OCI-LY7 (cell line): ENCODE results near the gene RBFOX1. TPM values are rescaled to one million over a fixed set of nuclear protein-coding genes. Genes with fewer than 3 reads are reported as not detected.

Experiments
- BruUV-seq: library from RNA; stranded (reverse); fragments of 400-500 nt; replicated peaks from 2 replicates; lab custom pipeline; 2021; lab: Mats Ljungman, UMichigan
- CTCF ChIA-PET: fragments of 300-600 bp; sonication (Branson Sonifier 250); formaldehyde crosslinking; loops from one replicate; lab custom pipeline; 2022; ENCODE audit warnings: antibody characterized with exemption; ENCODE audit not compliant: unreplicated experiment; lab: Charles Lee
- POLR2A ChIA-PET: fragments of 300-600 bp; sonication (Branson Sonifier 250); formaldehyde crosslinking; loops from one replicate; lab custom pipeline; 2022; ENCODE audit warnings: antibody characterized with exemption; lab: Charles Lee
- DNase-seq: peaks from one replicate; pipeline ENCODE4 v3.0.0-alpha.2; 2015; ENCODE audit warnings: low spot score
- H2AFZ ChIP-seq: fragments of 200-600 bp; sonication (generic), shearing (Covaris generic); 2 replicates; pipeline ENCODE4 v1.6.1; 2014; ENCODE audit warnings: mild to moderate bottlenecking, antibody characterized with exemption, low read length, moderate library complexity
- H3K27ac ChIP-seq: fragments of 200-600 bp; sonication (generic); 2 replicates; pipeline ENCODE4 v1.5.1; 2014; ENCODE audit warnings: mixed run types, low read depth, mild to moderate bottlenecking, moderate library complexity, low read length, inconsistent platforms; ENCODE audit not compliant: poor library complexity, severe bottlenecking
- H3K36me3 ChIP-seq: fragments of 200-600 bp; sonication (generic); 2 replicates; pipeline ENCODE4 v1.6.1; 2014; ENCODE audit warnings: mild to moderate bottlenecking, antibody characterized with exemption, low read length, moderate library complexity, mixed read lengths; ENCODE audit not compliant: insufficient read depth
- H3K4me1 ChIP-seq: fragments of 200-600 bp; sonication (generic); 2 replicates; pipeline ENCODE4 v1.5.1; 2014; ENCODE audit warnings: mild to moderate bottlenecking, low read length; ENCODE audit not compliant: insufficient read depth, poor library complexity, severe bottlenecking
- H3K4me2 ChIP-seq: fragments of 200-600 bp; sonication (generic); 2 replicates; pipeline ENCODE4 v1.6.1; 2014; ENCODE audit warnings: mild to moderate bottlenecking, low read length
- H3K4me3 ChIP-seq: fragments of 200-600 bp; sonication (generic); 2 replicates; pipeline ENCODE4 v1.5.1; 2014; ENCODE audit warnings: mild to moderate bottlenecking, low read depth, low read length; ENCODE audit not compliant: poor library complexity, severe bottlenecking
- H3K79me2 ChIP-seq: fragments of 200-600 bp; sonication (generic); 2 replicates; pipeline ENCODE4 v1.6.1; 2016; ENCODE audit warnings: low read depth, mild to moderate bottlenecking, low read length, moderate library complexity, mixed read lengths; ENCODE audit not compliant: insufficient read depth
- H3K9me2 ChIP-seq: fragments of 200-600 bp; sonication (generic); 2 replicates; pipeline ENCODE4 v1.6.1; 2016; ENCODE audit warnings: mild to moderate bottlenecking, low read length, mixed read lengths; ENCODE audit not compliant: insufficient read depth
- H3K9me3 ChIP-seq: fragments of 200-600 bp; sonication (generic); 2 replicates; pipeline ENCODE4 v1.6.1; 2014; ENCODE audit warnings: mild to moderate bottlenecking, mixed run types, low read length, mixed read lengths
- H4K20me1 ChIP-seq: fragments of 200-600 bp; sonication (generic); 2 replicates; pipeline ENCODE4 v1.6.1; 2014; ENCODE audit warnings: mild to moderate bottlenecking, antibody characterized with exemption, low read length, moderate library complexity, mixed read lengths; ENCODE audit not compliant: insufficient read depth
- EZH2phosphoT487 ChIP-seq: fragments of 200-600 bp; sonication (generic); IDR thresholded peaks from 2 replicates; pipeline ENCODE4 v1.6.1; 2018; ENCODE audit warnings: low read depth, borderline replicate concordance, mild to moderate bottlenecking, mixed run types, antibody characterized with exemption, low read length, moderate library complexity, mixed read lengths
- intact Hi-C: fragments of 100-400 bp; cut with micrococcal nuclease; formaldehyde crosslinking; loops from one replicate; pipeline ENCODE4 v1.10.0; 2022; ENCODE audit not compliant: unreplicated experiment
- total RNA-seq, 2 experiments: library from RNA; depleted of rRNA in 1 of 2; stranded (reverse); fragments of >200 nt in 1 of 2; shearing (Covaris generic) in 1 of 2; gene quantifications; 2 replicates each; pipeline ENCODE4 v1.2.3, GENCODE V29; 2014 to 2022
- TF ChIP-seq, protein P1 (sequence below): fragments of 200-600 bp; sonication (generic); conservative IDR thresholded peaks from 2 replicates; pipeline ENCODE4 v1.5.1; 2014; ENCODE audit warnings: mild to moderate bottlenecking, antibody characterized with exemption, low read length, moderate library complexity, mixed read lengths

RBFOX1 gene
- total RNA-seq, 2 experiments from 2014 or later = not detected

DNA sequence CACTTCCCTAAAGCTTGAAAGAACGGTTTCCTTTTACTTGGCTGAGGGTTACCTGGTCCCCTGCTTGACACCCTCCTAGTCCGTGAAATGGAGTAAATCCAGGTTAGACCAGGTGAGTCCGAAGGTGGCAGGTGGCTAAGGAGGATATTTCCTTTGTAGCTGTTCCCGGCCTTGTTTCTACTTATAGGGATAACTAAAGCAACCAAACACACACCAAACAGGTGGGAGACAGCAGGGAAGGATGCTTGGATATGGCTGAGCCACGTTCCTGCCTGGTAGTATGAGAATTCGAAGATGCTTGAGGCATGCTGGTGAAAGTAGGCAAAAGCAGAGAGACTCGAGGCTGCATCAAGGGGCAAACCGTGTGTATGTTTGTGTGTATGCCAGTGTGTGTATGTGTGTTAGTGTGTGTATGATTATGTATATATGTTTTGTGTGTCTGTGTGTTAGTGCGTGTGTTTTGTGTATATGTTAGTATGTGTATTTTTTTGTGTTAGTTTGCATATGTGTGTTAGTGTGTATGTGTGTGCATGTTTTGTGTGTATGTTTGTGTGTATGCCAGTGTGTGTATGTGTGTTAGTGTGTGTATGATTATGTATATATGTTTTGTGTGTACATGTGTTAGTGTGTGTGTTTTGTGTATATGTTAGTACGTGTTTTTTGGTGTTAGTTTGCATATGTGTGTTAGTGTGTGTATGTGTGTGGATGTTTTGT is 28.9 kb downstream of the RBFOX1 start:
- no peaks in the 10 kb centered on the region for H3K9me2 ChIP-seq
- no peaks in the 10 kb centered on the region for H3K36me3 ChIP-seq
- H3K9me3 ChIP-seq = no peaks in the 10 kb centered on the region
- CTCF ChIA-PET = no interaction called here
- no peak for DNase-seq
- H3K27ac ChIP-seq = no peak overlapping the region
- no peak overlapping the region for H3K4me3 ChIP-seq
- intact Hi-C loops = no loop called here
- no peak for TF ChIP-seq EZH2phosphoT487
- TF ChIP-seq, protein P1, sequence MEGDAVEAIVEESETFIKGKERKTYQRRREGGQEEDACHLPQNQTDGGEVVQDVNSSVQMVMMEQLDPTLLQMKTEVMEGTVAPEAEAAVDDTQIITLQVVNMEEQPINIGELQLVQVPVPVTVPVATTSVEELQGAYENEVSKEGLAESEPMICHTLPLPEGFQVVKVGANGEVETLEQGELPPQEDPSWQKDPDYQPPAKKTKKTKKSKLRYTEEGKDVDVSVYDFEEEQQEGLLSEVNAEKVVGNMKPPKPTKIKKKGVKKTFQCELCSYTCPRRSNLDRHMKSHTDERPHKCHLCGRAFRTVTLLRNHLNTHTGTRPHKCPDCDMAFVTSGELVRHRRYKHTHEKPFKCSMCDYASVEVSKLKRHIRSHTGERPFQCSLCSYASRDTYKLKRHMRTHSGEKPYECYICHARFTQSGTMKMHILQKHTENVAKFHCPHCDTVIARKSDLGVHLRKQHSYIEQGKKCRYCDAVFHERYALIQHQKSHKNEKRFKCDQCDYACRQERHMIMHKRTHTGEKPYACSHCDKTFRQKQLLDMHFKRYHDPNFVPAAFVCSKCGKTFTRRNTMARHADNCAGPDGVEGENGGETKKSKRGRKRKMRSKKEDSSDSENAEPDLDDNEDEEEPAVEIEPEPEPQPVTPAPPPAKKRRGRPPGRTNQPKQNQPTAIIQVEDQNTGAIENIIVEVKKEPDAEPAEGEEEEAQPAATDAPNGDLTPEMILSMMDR = no peak
- no peaks in the 10 kb centered on the region for H4K20me1 ChIP-seq
- H3K79me2 ChIP-seq = no peaks in the 10 kb centered on the region
- H2AFZ ChIP-seq = no peak overlapping the region
- no TSS peak for BruUV-seq
- POLR2A ChIA-PET = no interaction called here
- H3K4me1 ChIP-seq = no peaks in the 10 kb centered on the region
- H3K4me2 ChIP-seq = no peak overlapping the region

DNA sequence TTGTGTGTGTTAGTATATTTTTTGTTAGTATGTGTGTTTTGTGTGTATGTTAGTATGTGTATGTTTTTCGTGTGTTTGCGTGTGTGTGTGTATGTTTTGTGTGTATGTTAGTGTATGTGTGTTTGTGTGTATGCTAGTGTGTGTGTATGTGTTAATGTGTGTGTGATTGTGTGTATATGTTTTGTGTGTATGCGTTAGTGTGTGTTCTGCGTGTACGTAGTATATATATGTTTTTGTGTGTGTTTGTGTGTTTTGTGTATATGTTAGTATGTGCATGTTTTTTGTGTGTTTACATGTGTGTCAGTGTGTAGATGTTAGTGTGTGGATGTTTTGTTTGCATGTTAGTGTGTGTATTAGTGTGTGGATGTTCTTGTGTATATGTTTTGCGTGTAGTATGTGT is 29.6 kb downstream of the RBFOX1 start:
- Histone ChIP-seq H3K4me1 (no peaks in the 10 kb centered on the region), H3K79me2 (no peaks in the 10 kb centered on the region), H3K4me2 (no peak overlapping the region), H4K20me1 (no peaks in the 10 kb centered on the region), H3K9me3 (no peaks in the 10 kb centered on the region), H3K9me2 (no peaks in the 10 kb centered on the region), H2AFZ (no peak overlapping the region), H3K27ac (no peak overlapping the region), H3K36me3 (no peaks in the 10 kb centered on the region), H3K4me3 (no peak overlapping the region)
- DNase-seq = no peak
- TF ChIP-seq, protein P1 = no peak
- TF ChIP-seq EZH2phosphoT487 = no peak
- CTCF ChIA-PET = no interaction called here
- intact Hi-C loops = no loop called here
- BruUV-seq = no TSS peak
- POLR2A ChIA-PET = no interaction called here
